Daoy (cell line): ENCODE data around the gene GATA5. TPM values are rescaled to one million over a fixed set of nuclear protein-coding genes. Genes with fewer than 3 reads are reported as not detected.

Experiments used
- DNase-seq: peaks from one replicate; pipeline ENCODE4 v3.0.0-alpha.2; 2015; ENCODE audit warnings: low read depth
- total RNA-seq: library from RNA; depleted of rRNA; stranded (reverse); fragments of >200 nt; shearing (Covaris generic); gene quantifications from 2 replicates; pipeline ENCODE4 v1.2.3, GENCODE V29; 2014

The GATA5 gene
- total RNA-seq, 1 experiment from 2014 or later: not detected

- DNase-seq: no peak
Observed at GRCh38 chr20:62472941-62473585, 2.7 kb downstream of the GATA5 start.

GRCh38 chr20:62472138-62472940 is 3.5 kb downstream of the GATA5 start:
- DNase-seq: no peak

- no peak for DNase-seq
Observed at GRCh38 chr20:62470459-62470858, 5.3 kb downstream of the GATA5 start.

DNA sequence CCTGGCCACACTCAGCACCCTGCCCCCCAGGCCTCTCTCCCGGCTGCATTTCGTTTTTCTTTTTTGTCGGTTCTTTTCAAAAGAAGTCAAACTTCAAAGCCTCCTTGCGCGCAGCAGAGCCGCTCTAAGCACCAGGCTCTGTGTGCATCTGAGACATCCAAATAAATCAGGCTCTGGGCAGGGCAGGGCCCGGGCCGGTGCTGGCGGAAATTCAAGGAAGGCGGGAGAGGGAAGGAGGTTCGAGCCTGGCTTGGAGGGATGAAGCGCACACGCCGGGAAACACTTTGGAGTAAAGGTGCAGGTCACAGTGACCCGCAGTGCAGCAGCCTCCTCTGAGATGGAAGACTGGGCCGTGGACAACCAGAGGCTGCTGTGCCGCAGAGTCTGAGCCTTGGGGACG is 5.8 kb downstream of the GATA5 start:
- no peak for DNase-seq

DNA sequence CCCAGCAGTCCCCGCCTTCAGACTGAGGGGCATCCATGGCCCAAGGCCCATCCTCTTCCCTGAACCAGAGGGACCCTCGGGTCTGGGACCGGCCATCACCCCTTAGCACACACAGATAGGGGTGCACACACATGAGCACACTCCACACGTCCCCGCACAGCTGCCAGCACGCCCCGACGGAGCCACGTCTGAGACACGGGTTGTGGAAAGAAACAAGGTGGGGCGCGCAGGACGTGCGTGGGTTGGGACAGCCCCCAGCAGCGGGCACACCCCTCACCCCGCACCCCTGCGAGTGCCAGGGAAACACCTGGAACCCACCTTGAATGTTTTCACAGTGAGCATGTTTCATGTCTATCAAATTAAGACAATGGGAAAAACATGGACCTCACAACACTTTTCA is 6.4 kb downstream of the GATA5 start:
- DNase-seq: no peak

DNA sequence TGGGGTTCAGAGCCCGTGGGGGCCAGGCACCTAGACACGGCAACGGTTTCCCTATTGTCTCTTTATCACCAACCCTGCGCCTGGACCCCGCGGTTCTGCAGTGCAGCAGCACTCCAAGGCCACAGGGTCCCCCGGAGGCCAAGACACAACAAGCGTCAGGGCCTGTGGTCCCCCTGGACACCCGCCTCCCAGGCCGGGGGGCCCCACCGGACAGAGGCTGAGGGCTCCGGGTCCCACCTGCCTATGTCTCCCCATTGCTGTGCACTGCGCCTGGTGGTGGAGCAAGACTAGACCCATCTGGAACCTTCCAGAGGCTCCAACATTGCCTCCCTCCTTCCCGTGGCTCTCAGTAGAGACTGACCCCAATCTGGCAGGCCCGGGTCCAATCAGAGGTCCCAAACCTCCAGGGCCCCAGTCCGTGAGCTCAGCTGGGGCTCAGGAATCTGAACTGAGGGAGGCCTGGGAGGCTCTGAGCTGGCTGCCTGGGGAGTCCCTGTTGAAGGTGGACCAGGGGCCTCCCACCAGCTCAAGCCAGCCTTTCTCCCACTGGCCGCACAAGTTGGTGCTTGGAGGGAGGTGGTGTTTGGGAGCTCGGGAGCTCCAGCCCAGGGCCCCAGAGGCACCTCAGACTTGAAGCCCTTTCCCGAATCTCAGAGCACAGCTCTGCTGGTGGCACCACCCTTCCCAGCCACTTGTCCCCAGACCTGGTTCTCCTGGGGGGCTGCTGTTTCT is 8.8 kb downstream of the GATA5 start:
- no peak for DNase-seq

- no peak for DNase-seq
Observed at GRCh38 chr20:62466072-62466760, 9.6 kb downstream of the GATA5 start.

GRCh38 chr20:62464990-62465389 is 10.8 kb downstream of the GATA5 start:
- no peak for DNase-seq

DNA sequence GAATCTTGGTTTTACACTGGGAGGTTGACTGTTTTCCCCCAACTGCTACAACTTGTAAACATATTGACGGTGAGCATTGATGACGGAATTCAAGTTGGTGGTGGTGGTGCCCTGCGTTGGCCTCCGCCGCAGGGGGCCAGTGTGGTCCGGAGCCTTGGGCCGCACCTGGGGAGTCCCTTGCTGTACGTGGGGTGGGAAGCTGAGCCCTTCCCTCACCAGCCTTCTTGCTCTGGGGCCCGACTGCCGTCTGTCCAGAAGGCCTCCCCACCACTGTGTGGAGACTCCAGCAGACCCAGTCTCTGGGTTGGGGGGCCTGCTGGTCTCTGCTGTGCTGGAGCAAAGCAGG is 11.4 kb downstream of the GATA5 start:
- DNase-seq: no peak

DNA sequence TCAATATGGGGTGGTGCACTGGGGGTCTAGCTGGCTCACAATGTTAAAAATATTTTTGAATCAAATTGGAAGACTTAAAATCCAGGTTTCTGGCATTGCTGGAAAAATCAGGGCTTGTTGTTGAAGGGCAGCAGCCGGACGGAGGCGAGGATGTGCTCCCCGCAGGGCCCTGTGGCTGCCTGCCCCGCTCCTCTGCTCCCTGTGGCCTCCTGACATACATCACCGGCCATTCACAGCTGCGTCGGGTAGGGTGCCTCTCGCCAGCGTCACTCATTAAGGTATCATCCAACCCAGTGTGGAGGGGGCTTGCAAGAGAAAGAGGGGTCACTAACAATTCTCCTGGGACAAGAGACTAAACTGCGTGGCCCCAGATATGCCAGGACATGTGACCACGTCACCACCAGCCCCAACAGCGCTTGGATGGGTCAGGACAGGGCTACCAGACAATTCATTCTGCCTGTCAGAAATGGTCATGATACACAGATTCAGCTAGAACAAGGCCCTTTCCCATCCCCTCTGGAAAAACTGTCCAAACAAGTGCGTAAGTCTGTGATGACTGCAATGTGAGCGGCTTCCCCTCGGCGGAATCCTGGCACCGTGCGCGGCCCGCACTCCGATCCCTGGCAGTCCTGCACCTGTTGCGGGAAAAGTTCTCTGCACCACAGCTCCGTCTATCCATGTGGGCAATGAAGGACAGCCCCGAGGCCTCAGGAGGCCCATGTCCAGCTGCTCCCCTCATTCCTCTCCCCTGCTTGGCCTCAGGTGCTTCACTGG is 12.0 kb downstream of the GATA5 start:
- DNase-seq: no peak

GRCh38 chr20:62462976-62463592 is 12.7 kb downstream of the GATA5 start:
- DNase-seq: no peak

GRCh38 chr20:62461834-62462233 is 14.0 kb downstream of the GATA5 start:
- no peak for DNase-seq

DNA sequence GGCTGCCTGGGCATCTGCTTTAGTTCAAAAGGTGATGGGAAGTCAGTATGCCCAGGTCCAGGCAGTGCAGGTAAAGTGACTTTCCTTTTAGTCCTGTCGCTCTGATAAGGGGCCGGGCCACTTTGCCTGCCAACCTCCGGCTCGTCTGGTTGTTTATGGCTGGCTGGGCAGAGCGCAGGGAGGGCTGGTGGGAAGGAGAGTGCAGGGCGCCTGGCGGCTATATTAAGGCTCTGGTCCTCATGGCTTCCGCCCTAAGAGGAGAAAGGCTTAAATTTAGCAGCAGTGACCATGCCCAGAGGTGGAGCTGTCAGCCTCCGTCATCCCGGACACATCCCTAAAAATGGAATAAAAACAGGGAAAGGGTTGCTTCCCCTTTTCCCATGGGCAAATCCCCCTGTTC is 14.6 kb downstream of the GATA5 start:
- DNase-seq: no peak

GRCh38 chr20:62460678-62461077 is 15.1 kb downstream of the GATA5 start:
- no peak for DNase-seq

- DNase-seq: no peak
Observed at GRCh38 chr20:62459488-62459887, 16.3 kb downstream of the GATA5 start.

- DNase-seq: no peak
Observed at GRCh38 chr20:62458275-62459251, 17.2 kb downstream of the GATA5 start.

- no peak for DNase-seq
Observed at GRCh38 chr20:62457831-62458230, 18.0 kb downstream of the GATA5 start.

DNA sequence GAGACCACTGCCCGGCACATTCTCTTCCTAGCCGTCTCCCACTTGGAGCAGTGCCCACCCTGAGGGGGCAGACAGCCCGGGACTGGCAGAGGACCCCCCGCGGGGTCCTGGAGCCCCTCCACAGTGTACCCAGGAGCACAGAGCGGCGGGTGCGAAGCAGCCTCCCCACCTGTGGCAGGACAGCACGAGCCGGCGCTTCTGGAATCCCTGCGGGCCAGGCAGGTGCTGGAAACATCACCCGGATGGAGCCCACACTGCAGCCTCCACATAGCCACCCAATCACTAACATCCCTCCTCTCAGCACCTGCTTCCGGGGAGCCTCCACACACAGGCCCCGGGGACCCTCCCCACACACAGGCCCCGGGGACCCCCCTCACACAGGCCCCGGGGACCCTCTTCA is 18.7 kb downstream of the GATA5 start:
- no peak for DNase-seq

GRCh38 chr20:62455929-62456328 is 19.9 kb downstream of the GATA5 start:
- no peak for DNase-seq
